K562 (cell line): Measurements from ENCODE around the gene RFLNA.

Experiments
- HIVEP1 ChIP-seq: fragments of 250-450 bp; sonication (Bioruptor Pico); IDR thresholded peaks from 2 replicates; pipeline ENCODE4 v1.4.0; 2020; ENCODE audit warnings: mild to moderate bottlenecking
- MCM2 ChIP-seq: fragments of 450-650 bp; IDR thresholded peaks from 2 replicates; pipeline ENCODE4 v1.6.1; 2017; ENCODE audit warnings: low read depth, mild to moderate bottlenecking
- NFIC ChIP-seq: fragments of 450-650 bp; IDR thresholded peaks from 2 replicates; pipeline ENCODE4 v1.6.1; 2017; ENCODE audit warnings: mild to moderate bottlenecking, inconsistent platforms
- POLR2A ChIP-seq: fragments of 450-650 bp; conservative IDR thresholded peaks from 2 replicates; pipeline ENCODE4 v1.6.1; 2016
- POLR2AphosphoS5 ChIP-seq: IDR thresholded peaks from 2 replicates; pipeline ENCODE4 v1.6.1; 2011; ENCODE audit warnings: mild to moderate bottlenecking, low read depth, low read length, moderate library complexity; ENCODE audit not compliant: control insufficient read depth, insufficient read depth
- RAD21 ChIP-seq, 2 experiments: fragments of 250-450 bp in 1 of 2; fragments of 450-650 bp in 1 of 2; sonication (Bioruptor Pico) in 1 of 2; formaldehyde crosslinking in 1 of 2; IDR thresholded peaks in 1 of 2; conservative IDR thresholded peaks in 1 of 2; 2 replicates each; pipeline versions ENCODE4 v1.4.0 to v1.8.0; 2020 to 2022; ENCODE audit warnings: mild to moderate bottlenecking in 2 of 2, moderate library complexity in 1 of 2
- SMC3 ChIP-seq: conservative IDR thresholded peaks from 2 replicates; pipeline ENCODE4 v1.6.1; 2011; ENCODE audit warnings: low read depth, low read length, improper control_type of control experiment; ENCODE audit not compliant: insufficient read depth
- ZNF12 ChIP-seq: sonication (generic); formaldehyde crosslinking; IDR thresholded peaks from 2 replicates; pipeline ENCODE4 v1.4.0; 2020; ENCODE audit warnings: mild to moderate bottlenecking, missing genetic modification reagents
- ZNF589 ChIP-seq: fragments of 200-800 bp; sonication (Bioruptor generic); IDR thresholded peaks from 2 replicates; pipeline ENCODE4 v1.6.1; 2016; ENCODE audit warnings: low read depth, missing genetic modification characterization, missing compliant biosample characterization
- TF ChIP-seq, protein P1 (sequence below), 3 experiments: IDR thresholded peaks in 2 of 3; conservative IDR thresholded peaks in 1 of 3; 2 replicates each; pipeline ENCODE4 v1.5.1; 2011 to 2012; ENCODE audit warnings: low read length in 3 of 3, mild to moderate bottlenecking in 3 of 3, control low read depth in 2 of 3, improper control_type of control experiment in 1 of 3, inconsistent platforms in 1 of 3, low read depth in 1 of 3, mixed read lengths in 1 of 3, moderate library complexity in 1 of 3; ENCODE audit not compliant: insufficient read depth in 2 of 3

DNA sequence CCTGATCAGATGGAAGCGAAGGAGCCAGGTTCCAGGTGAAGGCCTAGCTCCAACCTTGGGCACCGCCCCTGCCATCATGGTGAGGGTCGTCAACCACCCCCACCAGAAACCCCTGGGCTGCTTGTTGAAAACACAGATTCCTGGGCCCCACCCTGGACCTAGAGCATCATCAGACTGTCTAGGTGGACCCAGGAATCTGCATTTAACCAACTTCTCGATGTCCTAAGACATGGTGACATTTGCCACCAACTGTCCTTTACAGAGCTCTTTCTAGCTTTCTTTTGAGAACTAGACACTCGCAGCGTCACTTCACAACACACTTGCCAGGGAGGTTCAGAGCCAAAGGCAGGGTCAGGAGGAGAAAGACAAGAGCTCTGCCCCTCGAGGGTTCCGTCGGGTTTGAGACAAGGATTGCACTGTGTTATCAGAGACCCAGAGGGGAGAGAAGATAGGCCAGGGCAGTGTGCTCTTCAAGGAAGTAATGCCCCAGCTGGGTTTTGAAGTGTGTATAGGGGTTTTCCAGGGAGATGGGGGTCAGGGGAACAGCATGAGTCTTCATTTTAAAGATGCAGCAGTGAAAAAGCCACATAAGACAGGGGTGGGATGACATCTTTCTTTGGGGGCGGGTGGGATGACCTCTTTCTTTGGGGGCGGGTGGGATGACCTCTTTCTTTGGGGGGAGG is 24.6 kb downstream of the RFLNA start:
- no peak for TF ChIP-seq POLR2AphosphoS5
- TF ChIP-seq HIVEP1 (CRISPR knock-in tag): no peak
- TF ChIP-seq MCM2: no peak
- TF ChIP-seq, protein P1, sequence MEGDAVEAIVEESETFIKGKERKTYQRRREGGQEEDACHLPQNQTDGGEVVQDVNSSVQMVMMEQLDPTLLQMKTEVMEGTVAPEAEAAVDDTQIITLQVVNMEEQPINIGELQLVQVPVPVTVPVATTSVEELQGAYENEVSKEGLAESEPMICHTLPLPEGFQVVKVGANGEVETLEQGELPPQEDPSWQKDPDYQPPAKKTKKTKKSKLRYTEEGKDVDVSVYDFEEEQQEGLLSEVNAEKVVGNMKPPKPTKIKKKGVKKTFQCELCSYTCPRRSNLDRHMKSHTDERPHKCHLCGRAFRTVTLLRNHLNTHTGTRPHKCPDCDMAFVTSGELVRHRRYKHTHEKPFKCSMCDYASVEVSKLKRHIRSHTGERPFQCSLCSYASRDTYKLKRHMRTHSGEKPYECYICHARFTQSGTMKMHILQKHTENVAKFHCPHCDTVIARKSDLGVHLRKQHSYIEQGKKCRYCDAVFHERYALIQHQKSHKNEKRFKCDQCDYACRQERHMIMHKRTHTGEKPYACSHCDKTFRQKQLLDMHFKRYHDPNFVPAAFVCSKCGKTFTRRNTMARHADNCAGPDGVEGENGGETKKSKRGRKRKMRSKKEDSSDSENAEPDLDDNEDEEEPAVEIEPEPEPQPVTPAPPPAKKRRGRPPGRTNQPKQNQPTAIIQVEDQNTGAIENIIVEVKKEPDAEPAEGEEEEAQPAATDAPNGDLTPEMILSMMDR (IDR thresholded peaks at IDR 0.05 in 2 of 3, conservative IDR thresholded peaks at IDR 0.05 in 1 of 3; ENCODE audit: insufficient read depth in 2 of 3, low read depth in 1 of 3, low read length in 3 of 3): no peak
- no peak for TF ChIP-seq POLR2A
- TF ChIP-seq NFIC: no peak
- no peak for TF ChIP-seq RAD21 (CRISPR knock-in tag; conservative IDR thresholded peaks at IDR 0.05 in 1 of 2, IDR thresholded peaks at IDR 0.05 in 1 of 2)
- TF ChIP-seq ZNF589 (CRISPR knock-in tag): no peak
- TF ChIP-seq SMC3: no peak
- TF ChIP-seq ZNF12: no peak
